ENCODE results near the gene TTC39B. TPM values are rescaled to one million over a fixed set of nuclear protein-coding genes. Genes with fewer than 3 reads are reported as not detected.

The TTC39B gene
- total RNA-seq, 4 donors from 2014 or later, result 3.4 to 11.2 (median 4.3) TPM

- TF ChIP-seq CTCF (IDR thresholded peaks at IDR 0.05; ENCODE audit: low read depth), result no peak
These were observed 99.9 kb downstream of the TTC39B start for GRCh38 chr9:15206903-15207696.

- TF ChIP-seq CTCF (IDR thresholded peaks at IDR 0.05; ENCODE audit: low read depth), result no peak
These were observed 101.2 kb downstream of the TTC39B start for GRCh38 chr9:15205632-15206420.

- no peak for TF ChIP-seq CTCF (IDR thresholded peaks at IDR 0.05; ENCODE audit: low read depth)
These were observed 103.4 kb downstream of the TTC39B start for GRCh38 chr9:15203581-15203980.

GRCh38 chr9:15200111-15200510 lies 106.9 kb downstream of the TTC39B start:
- TF ChIP-seq CTCF (IDR thresholded peaks at IDR 0.05; ENCODE audit: low read depth), result no peak

GRCh38 chr9:15192856-15193255 lies 114.2 kb downstream of the TTC39B start:
- TF ChIP-seq CTCF (IDR thresholded peaks at IDR 0.05; ENCODE audit: low read depth), result no peak

- no peak for TF ChIP-seq CTCF (IDR thresholded peaks at IDR 0.05; ENCODE audit: low read depth)
These were observed 115.6 kb downstream of the TTC39B start for GRCh38 chr9:15191378-15191777.

- TF ChIP-seq CTCF (IDR thresholded peaks at IDR 0.05; ENCODE audit: low read depth), result no peak
These were observed 117.5 kb downstream of the TTC39B start for GRCh38 chr9:15189481-15189880.

All from subcutaneous adipose tissue (tissue), 4 donors.